Measurements from ENCODE around the gene FGFBP3. TPM values are rescaled to one million over a fixed set of nuclear protein-coding genes. Genes with fewer than 3 reads are reported as not detected.

FGFBP3 gene
- total RNA-seq, 1 experiment from 2014 or later = 1.5 TPM

DNA sequence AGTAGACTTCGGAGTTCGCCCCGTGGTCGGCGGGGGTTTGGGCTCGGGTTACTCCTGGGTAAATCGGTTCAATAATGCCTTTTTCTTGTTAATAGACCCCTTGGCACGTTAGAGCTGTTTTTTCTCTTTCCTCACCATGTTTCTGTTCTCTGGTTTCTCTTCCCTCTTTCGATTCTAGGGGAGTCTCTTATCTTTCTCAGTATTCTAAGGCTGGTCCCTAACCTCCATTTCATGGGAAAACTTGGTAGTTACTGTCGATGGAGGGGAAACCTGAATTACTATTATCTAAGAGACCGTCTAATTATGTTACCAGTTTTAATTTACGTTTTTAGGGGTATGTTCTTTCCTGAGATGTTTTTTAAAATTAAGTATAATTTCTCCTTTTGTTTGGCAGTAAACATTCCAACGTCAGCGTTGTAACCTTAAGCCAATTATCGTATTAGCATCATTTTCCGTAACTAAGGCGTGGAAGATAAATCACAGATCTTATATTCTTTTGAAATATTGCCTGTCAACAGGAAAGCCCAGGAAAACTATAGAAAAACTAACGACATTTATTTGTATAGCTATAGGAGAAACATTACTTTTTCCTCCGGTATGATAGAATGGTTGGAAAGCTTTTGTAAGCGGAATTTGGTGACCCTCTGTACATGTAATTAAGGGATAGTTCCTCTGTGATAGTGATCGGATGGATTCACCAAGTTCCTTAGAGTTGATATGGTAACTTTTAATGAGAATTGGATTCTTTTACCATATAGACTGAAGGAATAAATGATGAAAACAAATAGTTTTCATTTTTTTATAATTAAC lies 15.1 kb upstream of the FGFBP3 start:
- H3K9me3 ChIP-seq (ENCODE audit: control insufficient read depth, insufficient read depth, low read depth, low read length) = no peaks in the 10 kb centered on the region; the same call in 1 of the 2 replicates
- peak overlapping the region; percentile 86 to 98 for H3K4me3 ChIP-seq (ENCODE audit: low read depth in 2 of 2, low read length in 2 of 2)
- peaks cover 7% of the 10 kb centered on the region; the same call in 1 of the 2 replicates for H3K36me3 ChIP-seq (ENCODE audit: control insufficient read depth, insufficient read depth, low read length)
- ChIA-PET POLR2A (interaction anchor here (0.6 to 0.8 kb wide), 5 partner anchors 13 to 1044 kb away, joined by 4 to 10 read pairs (median 5); no protein-coding TSS in a partner anchor), CTCF (interaction anchor here (0.7 to 1.2 kb wide), 2 partner anchors 12 to 102 kb away, joined by 3 to 4 read pairs; no protein-coding TSS in a partner anchor)
- intact Hi-C loops (cut with micrococcal nuclease; ENCODE audit: unreplicated experiment) = no loop called here
- TF ChIP-seq, protein P1, sequence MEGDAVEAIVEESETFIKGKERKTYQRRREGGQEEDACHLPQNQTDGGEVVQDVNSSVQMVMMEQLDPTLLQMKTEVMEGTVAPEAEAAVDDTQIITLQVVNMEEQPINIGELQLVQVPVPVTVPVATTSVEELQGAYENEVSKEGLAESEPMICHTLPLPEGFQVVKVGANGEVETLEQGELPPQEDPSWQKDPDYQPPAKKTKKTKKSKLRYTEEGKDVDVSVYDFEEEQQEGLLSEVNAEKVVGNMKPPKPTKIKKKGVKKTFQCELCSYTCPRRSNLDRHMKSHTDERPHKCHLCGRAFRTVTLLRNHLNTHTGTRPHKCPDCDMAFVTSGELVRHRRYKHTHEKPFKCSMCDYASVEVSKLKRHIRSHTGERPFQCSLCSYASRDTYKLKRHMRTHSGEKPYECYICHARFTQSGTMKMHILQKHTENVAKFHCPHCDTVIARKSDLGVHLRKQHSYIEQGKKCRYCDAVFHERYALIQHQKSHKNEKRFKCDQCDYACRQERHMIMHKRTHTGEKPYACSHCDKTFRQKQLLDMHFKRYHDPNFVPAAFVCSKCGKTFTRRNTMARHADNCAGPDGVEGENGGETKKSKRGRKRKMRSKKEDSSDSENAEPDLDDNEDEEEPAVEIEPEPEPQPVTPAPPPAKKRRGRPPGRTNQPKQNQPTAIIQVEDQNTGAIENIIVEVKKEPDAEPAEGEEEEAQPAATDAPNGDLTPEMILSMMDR (IDR thresholded peaks at IDR 0.05) = no peak
- TF ChIP-seq POLR2AphosphoS5 (IDR thresholded peaks at IDR 0.05; ENCODE audit: low read depth, low read length) (no peak), TCF7L2 (IDR thresholded peaks at IDR 0.05; ENCODE audit: low read depth, low read length) (no peak), SIN3A (IDR thresholded peaks at IDR 0.05; ENCODE audit: borderline replicate concordance, insufficient read depth, low read depth, low read length) (no peak)
- TF ChIP-seq, protein P2, sequence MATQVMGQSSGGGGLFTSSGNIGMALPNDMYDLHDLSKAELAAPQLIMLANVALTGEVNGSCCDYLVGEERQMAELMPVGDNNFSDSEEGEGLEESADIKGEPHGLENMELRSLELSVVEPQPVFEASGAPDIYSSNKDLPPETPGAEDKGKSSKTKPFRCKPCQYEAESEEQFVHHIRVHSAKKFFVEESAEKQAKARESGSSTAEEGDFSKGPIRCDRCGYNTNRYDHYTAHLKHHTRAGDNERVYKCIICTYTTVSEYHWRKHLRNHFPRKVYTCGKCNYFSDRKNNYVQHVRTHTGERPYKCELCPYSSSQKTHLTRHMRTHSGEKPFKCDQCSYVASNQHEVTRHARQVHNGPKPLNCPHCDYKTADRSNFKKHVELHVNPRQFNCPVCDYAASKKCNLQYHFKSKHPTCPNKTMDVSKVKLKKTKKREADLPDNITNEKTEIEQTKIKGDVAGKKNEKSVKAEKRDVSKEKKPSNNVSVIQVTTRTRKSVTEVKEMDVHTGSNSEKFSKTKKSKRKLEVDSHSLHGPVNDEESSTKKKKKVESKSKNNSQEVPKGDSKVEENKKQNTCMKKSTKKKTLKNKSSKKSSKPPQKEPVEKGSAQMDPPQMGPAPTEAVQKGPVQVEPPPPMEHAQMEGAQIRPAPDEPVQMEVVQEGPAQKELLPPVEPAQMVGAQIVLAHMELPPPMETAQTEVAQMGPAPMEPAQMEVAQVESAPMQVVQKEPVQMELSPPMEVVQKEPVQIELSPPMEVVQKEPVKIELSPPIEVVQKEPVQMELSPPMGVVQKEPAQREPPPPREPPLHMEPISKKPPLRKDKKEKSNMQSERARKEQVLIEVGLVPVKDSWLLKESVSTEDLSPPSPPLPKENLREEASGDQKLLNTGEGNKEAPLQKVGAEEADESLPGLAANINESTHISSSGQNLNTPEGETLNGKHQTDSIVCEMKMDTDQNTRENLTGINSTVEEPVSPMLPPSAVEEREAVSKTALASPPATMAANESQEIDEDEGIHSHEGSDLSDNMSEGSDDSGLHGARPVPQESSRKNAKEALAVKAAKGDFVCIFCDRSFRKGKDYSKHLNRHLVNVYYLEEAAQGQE (IDR thresholded peaks at IDR 0.05; ENCODE audit: insufficient read depth in 1 of 2, low read depth in 2 of 2, low read length in 1 of 2) = no peak
- peak overlapping the region; percentile 97 for H3K27ac ChIP-seq (ENCODE audit: low read length)
- TSS peak; percentile 84 for BruUV-seq (replicated peaks)
- in situ Hi-C loops (cut with HindIII; ENCODE audit: low pct_unique_long_range_greater_than_20kb, low sequenced_read_pairs) = no loop called here
- ATAC-seq (peak; percentile 10), DNase-seq (ENCODE audit: low read depth, low spot score) (no peak)
- no peaks in the 10 kb centered on the region for H3K27me3 ChIP-seq (ENCODE audit: control insufficient read depth, insufficient read depth, low read length)
- H3K4me1 ChIP-seq (ENCODE audit: control insufficient read depth, insufficient read depth, low read length) = peaks cover 4% of the 10 kb centered on the region; the same call in 1 of the 2 replicates

DNA sequence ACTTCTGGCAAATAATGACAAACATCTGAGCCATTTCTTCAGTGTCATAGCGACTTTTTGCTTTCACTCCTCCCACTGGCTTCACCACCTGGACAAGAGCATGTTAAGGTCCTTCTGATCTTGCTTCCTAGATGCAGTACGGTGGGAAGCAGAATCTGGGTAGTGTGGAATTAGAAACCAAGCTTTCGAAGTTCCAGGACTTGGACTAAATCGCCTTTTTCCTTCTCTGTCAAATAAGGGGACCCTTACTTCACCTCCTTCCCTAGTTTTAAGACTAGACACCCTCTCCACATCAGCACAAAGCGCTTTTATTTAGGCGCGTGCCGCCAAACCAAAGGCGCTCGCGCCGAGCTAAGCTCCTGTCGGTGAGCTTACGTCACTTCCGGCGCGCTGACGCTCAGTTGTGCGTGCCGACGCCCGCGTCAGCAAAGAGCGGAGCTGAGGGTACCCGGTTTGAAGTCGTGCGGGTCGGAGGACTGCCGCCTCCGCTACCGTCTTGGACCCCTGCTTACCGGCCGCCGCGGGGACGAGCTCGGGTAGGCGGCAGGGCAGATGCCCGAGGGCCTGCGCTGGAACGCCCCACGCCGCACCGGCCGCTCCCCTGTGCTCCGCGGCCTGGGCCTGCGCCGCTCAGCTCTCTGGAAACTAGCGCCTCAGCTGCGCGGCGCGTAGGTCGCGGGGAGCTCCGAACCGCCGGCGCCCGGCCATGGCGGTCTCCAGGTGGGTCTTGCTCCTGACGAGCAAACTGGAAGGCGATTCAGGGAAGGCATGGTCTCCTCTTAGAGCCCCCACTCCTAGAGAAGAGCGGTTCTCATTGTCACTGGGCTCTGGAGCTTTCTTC lies 14.3 kb upstream of the FGFBP3 start, which contains the start of gene BTAF1:
Gene BTAF1, plus strand, starts transcription at position 400 of the 841 bp plus-strand sequence. Its CDS starts 307 bp downstream, at position 707.
- TF ChIP-seq, protein P1 (IDR thresholded peaks at IDR 0.05) = no peak
- TF ChIP-seq POLR2AphosphoS5 (IDR thresholded peaks at IDR 0.05; ENCODE audit: low read depth, low read length) (peak; percentile 97), TCF7L2 (IDR thresholded peaks at IDR 0.05; ENCODE audit: low read depth, low read length) (peak; percentile 92), SIN3A (IDR thresholded peaks at IDR 0.05; ENCODE audit: borderline replicate concordance, insufficient read depth, low read depth, low read length) (peak; percentile 86; the same call in 1 of the 2 replicates)
- TF ChIP-seq, protein P2 (IDR thresholded peaks at IDR 0.05; ENCODE audit: insufficient read depth in 1 of 2, low read depth in 2 of 2, low read length in 1 of 2) = 0 out of 4 replicates have a peak, but pooled peaks of 1 of the 2 experiments have one; percentile 63
- H3K9me3 ChIP-seq (ENCODE audit: control insufficient read depth, insufficient read depth, low read depth, low read length) = no peaks in the 10 kb centered on the region; the same call in 1 of the 2 replicates
- ATAC-seq (peak; percentile 100), DNase-seq (ENCODE audit: low read depth, low spot score) (peak; percentile 83)
- CTCF ChIA-PET = interaction anchor here (0.5 to 1.2 kb wide), 4 partner anchors 11 to 280 kb away, joined by 3 to 4 read pairs (median 3); no protein-coding TSS in a partner anchor
- H3K36me3 ChIP-seq (ENCODE audit: control insufficient read depth, insufficient read depth, low read length) = peaks cover 7% of the 10 kb centered on the region; the same call in 1 of the 2 replicates
- no TSS peak for BruUV-seq (replicated peaks)
- peaks cover 4% of the 10 kb centered on the region; the same call in 1 of the 2 replicates for H3K4me1 ChIP-seq (ENCODE audit: control insufficient read depth, insufficient read depth, low read length)
- no peaks in the 10 kb centered on the region for H3K27me3 ChIP-seq (ENCODE audit: control insufficient read depth, insufficient read depth, low read length)
- peak within 1 kb of the TSS; percentile 97 for H3K27ac ChIP-seq (ENCODE audit: low read length)
- in situ Hi-C loops (cut with HindIII; ENCODE audit: low pct_unique_long_range_greater_than_20kb, low sequenced_read_pairs) (no loop called here), intact Hi-C loops (cut with micrococcal nuclease; ENCODE audit: unreplicated experiment) (no loop called here)
- POLR2A ChIA-PET = interaction anchor here (0.6 to 0.8 kb wide), 4 partner anchors 12 to 610 kb away, joined by 3 to 7 read pairs (median 4); no protein-coding TSS in a partner anchor
- H3K4me3 ChIP-seq (ENCODE audit: low read depth in 2 of 2, low read length in 2 of 2) = peak within 1 kb of the TSS; percentile 86 to 98

All from Panc1 (cell line).